ENCODE measurements around the gene DCAF11.

DCAF11 gene

GRCh38 chr14:24092505-24093206 is 21.9 kb upstream of the DCAF11 start:
- Histone ChIP-seq H3K4me1 (ENCODE audit: insufficient read depth, low read length) (peaks cover 20% of the 10 kb centered on the region), H3K9me3 (ENCODE audit: low read length) (no peaks in the 10 kb centered on the region), H3K27me3 (ENCODE audit: control insufficient read depth in 1 of 2, insufficient read depth in 2 of 2, low read length in 2 of 2) (no peaks in the 10 kb centered on the region), H3K36me3 (ENCODE audit: insufficient read depth, low read length) (no peaks in the 10 kb centered on the region), H3K9ac (ENCODE audit: low read length) (no peak overlapping the region), H3K27ac (ENCODE audit: low read depth, low read length) (no peak overlapping the region), H3K4me3 (ENCODE audit: low read depth in 1 of 2, low read length in 2 of 2) (no peak overlapping the region)

DNA sequence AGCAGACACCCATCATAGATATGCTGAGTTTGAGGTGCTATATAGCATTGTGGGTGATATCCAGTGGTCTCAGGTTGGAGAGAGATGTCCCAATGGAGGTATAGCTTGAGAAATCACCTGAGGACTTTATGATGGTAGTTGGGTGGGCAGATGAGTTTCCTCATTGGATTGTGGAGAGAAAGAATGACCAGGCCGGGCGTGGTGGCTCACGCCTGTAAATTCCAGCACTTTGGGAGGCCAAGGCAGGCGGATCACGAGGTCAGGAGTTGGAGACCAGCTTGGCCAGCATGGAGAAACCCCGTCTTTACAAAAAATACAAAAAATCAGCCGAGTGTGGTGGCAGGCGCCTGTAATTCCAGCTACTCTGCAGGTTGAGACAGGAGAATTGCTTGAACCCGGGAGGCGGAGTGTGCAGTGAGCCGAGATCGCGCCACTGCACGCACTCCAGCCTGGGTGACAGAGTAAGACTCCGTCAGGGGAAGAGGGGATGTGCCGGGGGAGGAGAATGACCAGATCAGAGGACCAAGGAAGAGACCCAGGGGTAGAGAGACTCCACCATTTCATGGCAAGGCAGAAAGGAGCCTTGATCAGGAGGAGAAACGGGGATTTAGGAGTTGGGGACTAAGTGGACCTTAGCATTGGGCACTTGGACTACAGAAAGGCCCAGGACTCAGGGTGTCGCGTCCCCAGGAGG is 21.2 kb upstream of the DCAF11 start:
- Histone ChIP-seq H3K9me3 (ENCODE audit: low read length) (no peaks in the 10 kb centered on the region), H3K27me3 (ENCODE audit: control insufficient read depth in 1 of 2, insufficient read depth in 2 of 2, low read length in 2 of 2) (no peaks in the 10 kb centered on the region), H3K4me3 (ENCODE audit: low read depth in 1 of 2, low read length in 2 of 2) (peak overlapping the region; percentile 57 to 66), H3K27ac (ENCODE audit: low read depth, low read length) (peak overlapping the region; percentile 47), H3K9ac (ENCODE audit: low read length) (no peak overlapping the region), H3K4me1 (ENCODE audit: insufficient read depth, low read length) (peaks cover 20% of the 10 kb centered on the region), H3K36me3 (ENCODE audit: insufficient read depth, low read length) (peaks cover 1% of the 10 kb centered on the region)

GRCh38 chr14:24093901-24094840 is 20.4 kb upstream of the DCAF11 start, which contains the start of gene PCK2:
PCK2 (plus strand) TSS chr14:24094311; CDS start chr14:24094406, 95 bp downstream.
- Histone ChIP-seq H3K27me3 (ENCODE audit: control insufficient read depth in 1 of 2, insufficient read depth in 2 of 2, low read length in 2 of 2) (no peaks in the 10 kb centered on the region), H3K4me1 (ENCODE audit: insufficient read depth, low read length) (peaks cover 20% of the 10 kb centered on the region), H3K9ac (ENCODE audit: low read length) (peak within 1 kb of the TSS; percentile 74), H3K4me3 (ENCODE audit: low read depth in 1 of 2, low read length in 2 of 2) (peak within 1 kb of the TSS; percentile 57 to 66), H3K9me3 (ENCODE audit: low read length) (no peaks in the 10 kb centered on the region), H3K36me3 (ENCODE audit: insufficient read depth, low read length) (peaks cover 7% of the 10 kb centered on the region), H3K27ac (ENCODE audit: low read depth, low read length) (peak within 1 kb of the TSS; percentile 70)

DNA sequence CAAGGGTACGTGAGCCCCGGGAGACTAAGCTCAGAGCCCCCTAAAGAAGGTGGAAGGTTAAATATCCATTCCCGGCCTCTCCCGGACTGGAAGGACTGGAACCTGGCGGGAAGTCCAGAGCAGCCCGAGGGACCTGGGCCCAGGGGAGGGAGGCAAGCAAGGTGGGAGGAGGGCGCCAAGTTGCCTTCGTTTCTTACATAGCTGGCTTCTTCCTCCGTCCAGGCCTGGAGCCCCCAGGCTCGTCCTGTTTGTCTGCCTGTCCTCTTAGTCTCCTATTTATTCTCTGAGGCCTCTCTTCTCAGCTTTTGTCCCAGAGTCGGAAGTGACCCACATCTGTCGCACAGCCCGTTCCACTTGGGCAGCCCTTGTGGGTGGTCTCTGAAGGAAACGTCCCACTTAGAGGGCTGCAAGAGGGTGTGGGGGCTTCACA is 19.7 kb upstream of the DCAF11 start:
- peaks cover 20% of the 10 kb centered on the region for H3K4me1 ChIP-seq (ENCODE audit: insufficient read depth, low read length)
- peak overlapping the region; percentile 74 for H3K9ac ChIP-seq (ENCODE audit: low read length)
- no peaks in the 10 kb centered on the region for H3K27me3 ChIP-seq (ENCODE audit: control insufficient read depth in 1 of 2, insufficient read depth in 2 of 2, low read length in 2 of 2)
- H3K36me3 ChIP-seq (ENCODE audit: insufficient read depth, low read length), result peaks cover 7% of the 10 kb centered on the region
- peak overlapping the region; percentile 57 to 66 for H3K4me3 ChIP-seq (ENCODE audit: low read depth in 1 of 2, low read length in 2 of 2)
- no peaks in the 10 kb centered on the region for H3K9me3 ChIP-seq (ENCODE audit: low read length)
- peak overlapping the region; percentile 70 for H3K27ac ChIP-seq (ENCODE audit: low read depth, low read length)

DNA sequence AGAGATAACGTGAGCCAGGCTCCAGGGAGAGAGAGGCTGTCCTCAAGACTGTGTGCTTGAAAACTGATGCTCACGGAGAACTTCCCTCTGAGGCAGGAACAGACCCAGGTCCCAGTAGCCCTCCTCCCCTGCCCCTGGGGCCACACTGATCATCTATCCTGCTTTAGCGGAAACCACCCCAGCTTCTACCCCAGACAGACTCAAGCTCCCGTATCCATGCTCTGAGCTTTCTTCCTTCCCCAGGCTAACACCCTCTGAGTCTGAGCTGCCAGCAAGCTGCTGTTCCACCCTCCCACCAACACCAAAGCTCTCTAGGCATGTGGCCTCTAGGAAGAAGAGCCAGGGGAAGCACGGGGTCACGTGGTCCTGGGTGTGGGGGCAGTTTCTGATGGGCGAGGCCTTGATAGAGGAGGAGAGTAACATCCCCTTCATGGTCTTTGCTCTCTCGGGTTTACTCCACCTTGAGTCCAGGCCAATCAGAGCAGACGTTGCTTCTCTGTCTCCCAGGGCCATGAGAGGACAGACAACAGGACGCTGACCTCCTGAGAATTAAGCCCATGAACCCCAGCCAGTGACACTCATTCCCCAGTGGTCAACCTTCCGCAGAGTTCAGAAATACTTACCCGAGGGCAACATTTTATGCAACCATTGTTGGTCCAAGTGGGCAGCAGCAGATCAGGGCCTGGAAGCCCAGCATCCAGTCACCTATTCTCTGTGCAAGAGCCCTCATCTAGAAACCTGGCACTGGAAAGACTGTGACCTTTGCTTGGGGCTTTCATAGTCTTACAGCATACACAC is 19.1 kb upstream of the DCAF11 start:
- H3K4me3 ChIP-seq (ENCODE audit: low read depth in 1 of 2, low read length in 2 of 2), result peak overlapping the region; percentile 57 to 66
- no peaks in the 10 kb centered on the region for H3K27me3 ChIP-seq (ENCODE audit: control insufficient read depth in 1 of 2, insufficient read depth in 2 of 2, low read length in 2 of 2)
- H3K4me1 ChIP-seq (ENCODE audit: insufficient read depth, low read length), result peaks cover 20% of the 10 kb centered on the region
- H3K9ac ChIP-seq (ENCODE audit: low read length), result peak overlapping the region; percentile 74
- peak overlapping the region; percentile 70 for H3K27ac ChIP-seq (ENCODE audit: low read depth, low read length)
- no peaks in the 10 kb centered on the region for H3K9me3 ChIP-seq (ENCODE audit: low read length)
- H3K36me3 ChIP-seq (ENCODE audit: insufficient read depth, low read length), result peaks cover 7% of the 10 kb centered on the region

GRCh38 chr14:24096545-24097181 is 17.9 kb upstream of the DCAF11 start:
- Histone ChIP-seq H3K27me3 (ENCODE audit: control insufficient read depth in 1 of 2, insufficient read depth in 2 of 2, low read length in 2 of 2) (no peaks in the 10 kb centered on the region), H3K27ac (ENCODE audit: low read depth, low read length) (no peak overlapping the region), H3K4me3 (ENCODE audit: low read depth in 1 of 2, low read length in 2 of 2) (no peak overlapping the region), H3K9ac (ENCODE audit: low read length) (no peak overlapping the region), H3K9me3 (ENCODE audit: low read length) (no peaks in the 10 kb centered on the region), H3K4me1 (ENCODE audit: insufficient read depth, low read length) (peaks cover 20% of the 10 kb centered on the region), H3K36me3 (ENCODE audit: insufficient read depth, low read length) (peaks cover 7% of the 10 kb centered on the region)

- Histone ChIP-seq H3K4me3 (ENCODE audit: low read depth in 1 of 2, low read length in 2 of 2) (no peak overlapping the region), H3K9me3 (ENCODE audit: low read length) (no peaks in the 10 kb centered on the region), H3K9ac (ENCODE audit: low read length) (no peak overlapping the region), H3K27me3 (ENCODE audit: control insufficient read depth in 1 of 2, insufficient read depth in 2 of 2, low read length in 2 of 2) (no peaks in the 10 kb centered on the region), H3K4me1 (ENCODE audit: insufficient read depth, low read length) (peaks cover 18% of the 10 kb centered on the region), H3K36me3 (ENCODE audit: insufficient read depth, low read length) (peaks cover 7% of the 10 kb centered on the region), H3K27ac (ENCODE audit: low read depth, low read length) (no peak overlapping the region)
Observed at GRCh38 chr14:24098229-24098926, 16.2 kb upstream of the DCAF11 start.

GRCh38 chr14:24098927-24099813 is 15.4 kb upstream of the DCAF11 start:
- Histone ChIP-seq H3K9ac (ENCODE audit: low read length) (no peak overlapping the region), H3K9me3 (ENCODE audit: low read length) (no peaks in the 10 kb centered on the region), H3K4me3 (ENCODE audit: low read depth in 1 of 2, low read length in 2 of 2) (no peak overlapping the region), H3K36me3 (ENCODE audit: insufficient read depth, low read length) (peaks cover 7% of the 10 kb centered on the region), H3K27ac (ENCODE audit: low read depth, low read length) (no peak overlapping the region), H3K4me1 (ENCODE audit: insufficient read depth, low read length) (peaks cover 13% of the 10 kb centered on the region), H3K27me3 (ENCODE audit: control insufficient read depth in 1 of 2, insufficient read depth in 2 of 2, low read length in 2 of 2) (no peaks in the 10 kb centered on the region)

GRCh38 chr14:24100197-24100981 is 14.2 kb upstream of the DCAF11 start:
- H3K4me3 ChIP-seq (ENCODE audit: low read depth in 1 of 2, low read length in 2 of 2), result no peak overlapping the region
- H3K4me1 ChIP-seq (ENCODE audit: insufficient read depth, low read length), result peaks cover 5% of the 10 kb centered on the region
- no peak overlapping the region for H3K9ac ChIP-seq (ENCODE audit: low read length)
- H3K27ac ChIP-seq (ENCODE audit: low read depth, low read length), result no peak overlapping the region
- H3K9me3 ChIP-seq (ENCODE audit: low read length), result no peaks in the 10 kb centered on the region
- H3K36me3 ChIP-seq (ENCODE audit: insufficient read depth, low read length), result peaks cover 7% of the 10 kb centered on the region
- no peaks in the 10 kb centered on the region for H3K27me3 ChIP-seq (ENCODE audit: control insufficient read depth in 1 of 2, insufficient read depth in 2 of 2, low read length in 2 of 2)

Measured in muscle layer of colon (tissue), 2 donors.